Endothelial cell of umbilical vein (primary cell): ENCODE data around the gene OR10J5. TPM values are rescaled to one million over a fixed set of nuclear protein-coding genes. Genes with fewer than 3 reads are reported as not detected.

Experiments
- BruUV-seq: library from RNA; stranded (reverse); fragments of 400-500 nt; replicated peaks from 2 replicates; lab custom pipeline; 2021; lab: Mats Ljungman, UMichigan
- CTCF ChIA-PET: fragments of 300-600, 350-600 bp; sonication (Branson Sonifier 250); formaldehyde crosslinking; loops from one replicate; lab custom pipeline; 2021; ENCODE audit warnings: antibody characterized with exemption, inconsistent platforms; lab: Charles Lee
- POLR2A ChIA-PET: fragments of 300-600, 350-600 bp; sonication (Branson Sonifier 250); formaldehyde crosslinking; loops from one replicate; lab custom pipeline; 2021; ENCODE audit warnings: antibody characterized with exemption, inconsistent platforms; lab: Charles Lee
- DNase-seq: peaks from one replicate; pipeline ENCODE4 v3.0.0-alpha.2; 2011; ENCODE audit warnings: low read depth, low spot score
- FAIRE-seq: peaks from 2 replicates; lab custom pipeline; 2011; peaks lifted over from hg19 to GRCh38; lab: Jason Lieb, UNC
- H2AFZ ChIP-seq: 2 replicates; pipeline ENCODE4 v1.6.0; 2012; ENCODE audit warnings: low read depth, low read length, control low read depth, inconsistent platforms
- H3K27ac ChIP-seq: 2 replicates; pipeline ENCODE4 v1.5.1; 2011; ENCODE audit warnings: low read depth, mild to moderate bottlenecking, control low read depth, low read length, moderate library complexity; ENCODE audit not compliant: insufficient read depth
- H3K27me3 ChIP-seq, 2 experiments: 2 replicates each; pipeline versions ENCODE4 v1.6.0 to v1.6.1; 2011; ENCODE audit warnings: low read length in 2 of 2, mixed read lengths in 1 of 2; ENCODE audit not compliant: control insufficient read depth in 2 of 2, insufficient read depth in 2 of 2
- H3K36me3 ChIP-seq, 2 experiments: 2 replicates in 1 of 2; 3 replicates in 1 of 2; pipeline ENCODE4 v1.5.1; 2011; ENCODE audit warnings: low read length in 2 of 2, mild to moderate bottlenecking in 1 of 2, moderate library complexity in 1 of 2; ENCODE audit not compliant: control insufficient read depth in 2 of 2, insufficient read depth in 2 of 2; ENCODE audit errors: extremely low read depth in 1 of 2
- H3K4me1 ChIP-seq: 3 replicates; pipeline ENCODE4 v1.5.1; 2011; ENCODE audit warnings: mild to moderate bottlenecking, low read length; ENCODE audit not compliant: control insufficient read depth, insufficient read depth; ENCODE audit errors: extremely low read depth
- H3K4me2 ChIP-seq: 2 replicates; pipeline ENCODE4 v1.6.1; 2011; ENCODE audit warnings: low read length, control low read depth, mixed read lengths; ENCODE audit not compliant: insufficient read depth
- H3K4me3 ChIP-seq, 3 experiments: fragments of 200-600 bp in 1 of 3; sonication (generic), shearing (Covaris generic) in 1 of 3; replicated peaks in 1 of 3; 2 replicates each; pipeline ENCODE4 v1.5.1; 2011 to 2016; ENCODE audit warnings: control low read depth in 3 of 3, low read length in 3 of 3, mild to moderate bottlenecking in 2 of 3, inconsistent platforms in 1 of 3, low read depth in 1 of 3, moderate library complexity in 1 of 3; ENCODE audit not compliant: insufficient read depth in 1 of 3
- H3K79me2 ChIP-seq: 2 replicates; pipeline ENCODE4 v1.6.0; 2012; ENCODE audit warnings: low read length, inconsistent platforms; ENCODE audit not compliant: control insufficient read depth, insufficient read depth
- H3K9ac ChIP-seq: replicated peaks from 2 replicates; pipeline ENCODE3; 2011; ENCODE audit warnings: low read length, control low read depth; ENCODE audit not compliant: insufficient read depth; ENCODE audit errors: extremely low read depth
- H3K9me1 ChIP-seq: replicated peaks from 3 replicates; pipeline ENCODE4 v1.6.0; 2011; ENCODE audit warnings: mild to moderate bottlenecking, low read length; ENCODE audit not compliant: control insufficient read depth, insufficient read depth; ENCODE audit errors: extremely low read depth
- H3K9me3 ChIP-seq: replicated peaks from 2 replicates; pipeline ENCODE4 v1.5.1; 2012; ENCODE audit warnings: low read length, inconsistent platforms; ENCODE audit not compliant: control insufficient read depth, insufficient read depth
- H4K20me1 ChIP-seq: replicated peaks from 2 replicates; pipeline ENCODE3; 2011; ENCODE audit warnings: mild to moderate bottlenecking, low read length; ENCODE audit not compliant: control insufficient read depth, insufficient read depth; ENCODE audit errors: extremely low read depth
- CTCF ChIP-seq, 2 donors: IDR thresholded peaks; 1 replicate in 1 of 2; 2 replicates in 1 of 2; pipeline ENCODE4 v1.5.1; 2011; ENCODE audit warnings: low read length in 2 of 2, mild to moderate bottlenecking in 2 of 2, moderate library complexity in 2 of 2, control low read depth in 1 of 2, inconsistent platforms in 1 of 2, low read depth in 1 of 2; ENCODE audit not compliant: insufficient read depth in 1 of 2; ENCODE audit errors: extremely low read depth in 1 of 2
- EZH2 ChIP-seq: IDR thresholded peaks from 2 replicates; pipeline ENCODE4 v1.6.1; 2012; ENCODE audit warnings: borderline replicate concordance, low read depth, mild to moderate bottlenecking, moderate library complexity, low read length, inconsistent platforms; ENCODE audit not compliant: severe bottlenecking
- FOS ChIP-seq: IDR thresholded peaks from 2 replicates; pipeline ENCODE4 v1.6.1; 2011; ENCODE audit warnings: mild to moderate bottlenecking, low read length, moderate library complexity, borderline replicate concordance; ENCODE audit not compliant: insufficient read depth
- GATA2 ChIP-seq: IDR thresholded peaks from 2 replicates; pipeline ENCODE4 v1.7.0; 2011; ENCODE audit warnings: low read depth, mild to moderate bottlenecking, moderate library complexity, mixed read lengths, low read length; ENCODE audit not compliant: insufficient read length, insufficient read depth
- JUN ChIP-seq: IDR thresholded peaks from 2 replicates; pipeline ENCODE4 v1.6.1; 2011; ENCODE audit warnings: borderline replicate concordance, low read depth; ENCODE audit not compliant: insufficient read length, insufficient read depth
- MAX ChIP-seq: IDR thresholded peaks from 2 replicates; pipeline ENCODE4 v1.6.1; 2011; ENCODE audit not compliant: insufficient read depth, insufficient read length
- MYC ChIP-seq: IDR thresholded peaks from one replicate; pipeline ENCODE4 v1.6.1; 2011; ENCODE audit warnings: mild to moderate bottlenecking, low read depth, low read length
- POLR2A ChIP-seq: IDR thresholded peaks from 2 replicates; pipeline ENCODE4 v1.6.1; 2012; ENCODE audit warnings: low read depth, mild to moderate bottlenecking, control low read depth, low read length
- POLR2AphosphoS5 ChIP-seq: IDR thresholded peaks from 2 replicates; pipeline ENCODE4 v1.6.1; 2012; ENCODE audit warnings: low read depth, mild to moderate bottlenecking, control low read depth, low read length, moderate library complexity; ENCODE audit not compliant: insufficient read depth
- dilution Hi-C: fragments of 300-500 bp; cut with MboI; formaldehyde crosslinking; loops from one replicate; pipeline ENCODE4 v1.15.0; 2019; ENCODE audit warnings: low sequenced_read_pairs; ENCODE audit not compliant: extremely low pct_ligation_motif_present
- intact Hi-C: fragments of 100-400 bp; cut with micrococcal nuclease; formaldehyde crosslinking; loops from one replicate; pipeline ENCODE4 v1.10.0; 2022
- polyA plus RNA-seq, 4 experiments: library from polyadenylated mRNA; depleted of rRNA in 3 of 4; stranded (reverse) in 3 of 4; unstranded in 1 of 4; fragments of >200 nt; gene quantifications; 2 replicates each; pipeline versions ENCODE4 v1.2.1 to v1.2.3, GENCODE V29; 2011 to 2012; ENCODE audit warnings: missing spikeins in 1 of 4
- total RNA-seq: library from RNA; stranded (reverse); gene quantifications from 2 replicates; pipeline ENCODE4 v1.2.3, GENCODE V29; 2021

Gene OR10J5
- total and polyA plus RNA-seq, 2 donors (not counting 3 experiments of a cell fraction or from before 2014, with no cell fraction given): not detected

- no peak overlapping the region for H3K4me3 ChIP-seq
These were observed 12.3 kb upstream of the OR10J5 start for GRCh38 chr1:159548126-159548525.

More at GRCh38 chr1:159548126-159548525, 12.3 kb upstream of the OR10J5 start:
- Histone ChIP-seq H3K9me3 (no peaks in the 10 kb centered on the region), H2AFZ (no peak overlapping the region), H3K27ac (no peak overlapping the region), H3K9me1 (no peaks in the 10 kb centered on the region), H3K27me3 (no peaks in the 10 kb centered on the region), H3K4me1 (no peaks in the 10 kb centered on the region), H4K20me1 (no peaks in the 10 kb centered on the region), H3K4me2 (no peak overlapping the region), H3K79me2 (no peaks in the 10 kb centered on the region), H3K36me3 (no peaks in the 10 kb centered on the region), H3K9ac (no peak overlapping the region)
- TF ChIP-seq MAX (no peak), CTCF (IDR thresholded peaks at IDR 0.05; ENCODE audit: extremely low read depth in 1 of 2, insufficient read depth in 1 of 2, low read depth in 1 of 2, low read length in 2 of 2) (no peak), FOS (no peak), JUN (no peak), POLR2A (no peak), GATA2 (no peak), POLR2AphosphoS5 (no peak), MYC (no peak), EZH2 (no peak)
- intact Hi-C loops (no loop called here), dilution Hi-C loops (no loop called here)
- POLR2A ChIA-PET: no interaction called here
- DNase-seq (no peak), FAIRE-seq (no peak)
- no TSS peak for BruUV-seq
- CTCF ChIA-PET: interaction anchor here (1.2 kb wide), 1 partner anchor 9 kb away, joined by 3 read pairs; no protein-coding TSS in a partner anchor
